A549 (cell line): Measurements from ENCODE around the gene CIAO2A. TPM values are rescaled to one million over a fixed set of nuclear protein-coding genes. Genes with fewer than 3 reads are reported as not detected.

ENCODE experiments used
- ATAC-seq, 2 experiments: fragments of 200-7000 bp in 1 of 2; fragments of >200 bp in 1 of 2; cut with Nextera tagmentation in 1 of 2; cut with Tn5 transposase in 1 of 2; 3 replicates each; pipeline versions ENCODE4 v1.8.0 to v1.9.1; 2018 to 2020; ENCODE audit warnings: mild to moderate bottlenecking in 1 of 2, moderate library complexity in 1 of 2
- CTCF ChIA-PET: fragments of 300-600 bp; sonication (Branson Sonifier 250); formaldehyde crosslinking; extraction: SDS; loops from one replicate; lab custom pipeline; 2021; ENCODE audit warnings: antibody characterized with exemption, inconsistent platforms; lab: Yijun Ruan, JAX
- POLR2A ChIA-PET: fragments of 350-600 bp; formaldehyde crosslinking; extraction: SDS; loops from one replicate; lab custom pipeline; 2021; ENCODE audit warnings: antibody characterized with exemption, inconsistent platforms; lab: Yijun Ruan, JAX
- DNase-seq, 2 experiments: peaks; one replicate each; pipeline versions ENCODE4 v3.0.0 to v3.0.0-alpha.2; 2011 to 2016; ENCODE audit warnings: low read depth in 1 of 2, low spot score in 1 of 2
- FAIRE-seq: peaks from 2 replicates; lab custom pipeline; 2011; peaks lifted over from hg19 to GRCh38; lab: Jason Lieb, UNC
- H3K27ac ChIP-seq, 2 experiments: fragments of >200 bp; sonication (Bioruptor Twin); formaldehyde crosslinking; 3 replicates each; pipeline ENCODE4 v1.5.1; 2016 to 2017
- H3K4me1 ChIP-seq: fragments of >200 bp; sonication (Bioruptor Twin); formaldehyde crosslinking; 3 replicates; pipeline ENCODE4 v1.6.1; 2016
- H3K4me2 ChIP-seq: fragments of >200 bp; sonication (Bioruptor Twin); formaldehyde crosslinking; 3 replicates; pipeline ENCODE4 v1.6.1; 2016
- H3K4me3 ChIP-seq: fragments of >200 bp; sonication (Bioruptor Twin); formaldehyde crosslinking; 3 replicates; pipeline ENCODE4 v1.5.1; 2016
- H3K9me3 ChIP-seq: fragments of >200 bp; sonication (Bioruptor Twin); formaldehyde crosslinking; 3 replicates; pipeline ENCODE4 v1.6.1; 2016
- BCL3 ChIP-seq: fragments of >200 bp; sonication (Bioruptor Twin); formaldehyde crosslinking; IDR thresholded peaks from 3 replicates; pipeline ENCODE4 v1.6.1; 2016
- BHLHE40 ChIP-seq: IDR thresholded peaks from 2 replicates; pipeline ENCODE4 v1.6.1; 2012; ENCODE audit warnings: low read depth, low read length, inconsistent platforms
- CBX2 ChIP-seq: fragments of 200-600 bp; sonication (generic); IDR thresholded peaks from 2 replicates; pipeline ENCODE4 v1.6.1; 2016; ENCODE audit warnings: low read depth, mild to moderate bottlenecking, borderline replicate concordance
- EHF ChIP-seq: fragments of 250-450 bp; sonication (Bioruptor Pico); IDR thresholded peaks from 2 replicates; pipeline ENCODE4 v1.5.0; 2020; ENCODE audit warnings: mild to moderate bottlenecking
- EHMT2 ChIP-seq: fragments of 200-600 bp; sonication (generic); IDR thresholded peaks from 2 replicates; pipeline ENCODE4 v1.6.1; 2016; ENCODE audit warnings: antibody characterized with exemption, low read depth, mild to moderate bottlenecking, moderate library complexity
- FOSB ChIP-seq: fragments of 250-450 bp; sonication (Bioruptor Pico); IDR thresholded peaks from 2 replicates; pipeline ENCODE4 v1.5.0; 2020; ENCODE audit warnings: mild to moderate bottlenecking, moderate library complexity
- FOSL2 ChIP-seq, 2 experiments: fragments of 450-650 bp in 1 of 2; fragments of >200 bp in 1 of 2; sonication (Bioruptor Twin) in 1 of 2; formaldehyde crosslinking; IDR thresholded peaks; 2 replicates each; pipeline versions ENCODE4 v1.5.0 to v1.6.1; 2016 to 2020; ENCODE audit warnings: mild to moderate bottlenecking in 1 of 2, moderate library complexity in 1 of 2
- FOXS1 ChIP-seq: fragments of 250-450 bp; sonication (Bioruptor Pico); IDR thresholded peaks from 2 replicates; pipeline ENCODE4 v1.5.0; 2020; ENCODE audit warnings: mild to moderate bottlenecking, moderate library complexity
- GATA3 ChIP-seq: IDR thresholded peaks from 2 replicates; pipeline ENCODE4 v1.6.1; 2012; ENCODE audit warnings: borderline replicate concordance
- HDAC2 ChIP-seq: fragments of 200-600 bp; sonication (generic); IDR thresholded peaks from 2 replicates; pipeline ENCODE4 v1.6.1; 2016
- HEYL ChIP-seq: fragments of 250-450 bp; sonication (Bioruptor Pico); IDR thresholded peaks from 2 replicates; pipeline ENCODE4 v1.8.0; 2021; ENCODE audit warnings: mild to moderate bottlenecking, moderate library complexity
- HMGXB4 ChIP-seq: fragments of 250-450 bp; sonication (Bioruptor Pico); IDR thresholded peaks from 2 replicates; pipeline ENCODE4 v1.5.0; 2021; ENCODE audit warnings: mild to moderate bottlenecking, moderate library complexity, borderline replicate concordance
- HOXB13 ChIP-seq: fragments of 250-450 bp; sonication (Bioruptor Pico); IDR thresholded peaks from 2 replicates; pipeline ENCODE4 v1.5.0; 2020; ENCODE audit warnings: low read depth, mild to moderate bottlenecking, moderate library complexity
- JUN ChIP-seq, 2 experiments: fragments of >200 bp; sonication (Bioruptor Twin); formaldehyde crosslinking; IDR thresholded peaks; 2 replicates in 1 of 2; 3 replicates in 1 of 2; pipeline ENCODE4 v1.6.1; 2016 to 2017
- MAFK ChIP-seq: fragments of 450-650 bp; IDR thresholded peaks from 2 replicates; pipeline ENCODE4 v1.6.1; 2014; ENCODE audit not compliant: partially characterized antibody
- MYC ChIP-seq: IDR thresholded peaks from 2 replicates; pipeline ENCODE4 v1.6.1; 2012; ENCODE audit warnings: mild to moderate bottlenecking, inconsistent platforms, low read length, improper control_type of control experiment, borderline replicate concordance
- NPAS2 ChIP-seq: fragments of 250-450 bp; sonication (Bioruptor Pico); IDR thresholded peaks from 2 replicates; pipeline ENCODE4 v1.8.0; 2022; ENCODE audit warnings: mild to moderate bottlenecking, moderate library complexity, borderline replicate concordance
- NR3C1 ChIP-seq: fragments of >200 bp; sonication (Bioruptor Twin); formaldehyde crosslinking; IDR thresholded peaks from 3 replicates; pipeline ENCODE4 v1.6.1; 2017
- RNF2 ChIP-seq: fragments of 200-600 bp; sonication (generic); IDR thresholded peaks from 2 replicates; pipeline ENCODE4 v1.6.1; 2016; ENCODE audit warnings: low read depth, mild to moderate bottlenecking, antibody characterized with exemption, moderate library complexity, borderline replicate concordance
- SMC3 ChIP-seq: fragments of >200 bp; sonication (Bioruptor Twin); formaldehyde crosslinking; IDR thresholded peaks from 3 replicates; pipeline ENCODE4 v1.6.1; 2018; ENCODE audit warnings: inconsistent platforms
- SREBF2 ChIP-seq: fragments of 450-650 bp; IDR thresholded peaks from 2 replicates; pipeline ENCODE4 v1.6.1; 2014; ENCODE audit warnings: mild to moderate bottlenecking, moderate library complexity
- ZFP36 ChIP-seq: fragments of 450-650 bp; IDR thresholded peaks from 2 replicates; pipeline ENCODE4 v1.6.1; 2014; ENCODE audit warnings: borderline replicate concordance; ENCODE audit not compliant: partially characterized antibody
- WGBS: methylation state at CpG from one replicate; pipeline ENCODE4 v1.1.6; 2017; ENCODE audit errors: missing lambda C conversion rate; 5-methylcytosine and 5-hydroxymethylcytosine counted together
- polyA plus RNA-seq, 4 experiments: library from polyadenylated mRNA; depleted of rRNA in 3 of 4; stranded (reverse); fragments of >200 nt; fragmentation: RNase III in 1 of 4; extraction: RNeasy Plus Mini Kit Qiagen cat#74134 plus additional on column Dnase treatment in 1 of 4; gene quantifications; 2 replicates in 3 of 4; 3 replicates in 1 of 4; pipeline ENCODE4 v1.2.3, GENCODE V29; 2011 to 2017
- TF ChIP-seq, protein P1 (sequence below): fragments of >200 bp; sonication (Bioruptor Twin); formaldehyde crosslinking; IDR thresholded peaks from 3 replicates; pipeline ENCODE4 v1.5.1; 2016
- TF ChIP-seq, protein P2 (sequence below): IDR thresholded peaks from 2 replicates; pipeline ENCODE4 v1.6.1; 2012

CIAO2A gene
- polyA plus RNA-seq, 2 of the 4 experiments (the other 2 are of a cell fraction) = 156 to 231 TPM

DNA sequence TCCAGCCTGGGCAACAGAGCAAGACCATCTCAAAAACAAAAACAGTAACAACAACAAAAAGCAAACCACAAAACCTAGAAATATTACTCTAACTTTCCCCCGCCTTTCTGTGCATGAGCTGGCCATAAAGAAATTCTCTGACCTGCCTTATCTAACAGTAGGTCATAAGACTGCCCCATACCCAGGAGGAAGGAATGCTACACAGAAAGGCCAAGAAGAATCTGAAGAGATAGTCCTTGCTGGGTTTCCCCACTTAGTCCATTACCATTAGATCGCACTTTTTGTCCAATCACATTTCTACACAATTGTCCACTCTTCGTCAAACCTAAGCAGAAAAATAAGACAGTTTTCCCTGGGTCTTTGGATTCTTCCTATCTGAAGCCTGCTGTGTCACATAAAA lies 23.5 kb downstream of the CIAO2A start:
- no peak for FAIRE-seq
- CTCF ChIA-PET = interaction anchor here (0.6 to 11.4 kb wide), 16 partner anchors 8 to 914 kb away, joined by 3 to 173 read pairs (median 4); partner anchors contain the start of genes CIAO2A and DAPK2
- 96% methylated on average over 3 of the region's 3 CpGs for WGBS

DNA sequence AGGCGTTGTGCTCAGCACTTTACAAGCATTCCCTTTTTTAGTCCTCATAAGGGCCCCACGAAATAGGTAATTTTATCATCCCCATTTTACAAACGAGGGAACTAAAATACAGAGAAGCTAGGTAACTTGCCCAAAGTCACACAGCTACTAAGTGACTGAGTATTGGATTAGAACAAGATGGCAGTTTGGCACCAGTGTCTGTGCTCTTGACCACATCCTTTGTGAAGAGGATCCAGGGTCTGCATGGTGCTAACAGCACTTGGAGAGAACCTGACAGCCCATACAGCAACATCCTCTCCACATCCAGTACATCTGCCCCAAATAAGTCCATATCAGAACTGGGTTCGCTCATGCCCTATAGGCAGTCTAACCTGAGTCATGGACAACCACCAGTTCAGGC lies 25.5 kb downstream of the CIAO2A start:
- ATAC-seq (no peak; a peak in 1 of 6 replicates), FAIRE-seq (no peak), DNase-seq (no peak)
- no peak overlapping the region for H3K4me3 ChIP-seq
- peak overlapping the region in 1 of 2 experiments; percentile 44; a peak in 1 of 6 replicates for H3K27ac ChIP-seq
- POLR2A ChIA-PET = interaction anchor here (1.0 kb wide), 1 partner anchor 316 kb away, joined by 3 read pairs; no protein-coding TSS in a partner anchor
- peaks cover 29% of the 10 kb centered on the region for H3K4me1 ChIP-seq
- H3K4me2 ChIP-seq = no peak overlapping the region
- CTCF ChIA-PET = interaction anchor here (0.6 to 11.4 kb wide), 99 partner anchors 10 to 1020 kb away, joined by 3 to 173 read pairs (median 4); partner anchors contain the start of genes CIAO2A, DAPK2 and SNX1
- no peak for TF ChIP-seq BCL3
- TF ChIP-seq SMC3 = no peak
- no peak for TF ChIP-seq EHF (CRISPR knock-in tag)
- TF ChIP-seq EHMT2 = no peak
- no peak for TF ChIP-seq FOSB (CRISPR knock-in tag)
- TF ChIP-seq FOXS1 = no peak
- TF ChIP-seq, protein P1, sequence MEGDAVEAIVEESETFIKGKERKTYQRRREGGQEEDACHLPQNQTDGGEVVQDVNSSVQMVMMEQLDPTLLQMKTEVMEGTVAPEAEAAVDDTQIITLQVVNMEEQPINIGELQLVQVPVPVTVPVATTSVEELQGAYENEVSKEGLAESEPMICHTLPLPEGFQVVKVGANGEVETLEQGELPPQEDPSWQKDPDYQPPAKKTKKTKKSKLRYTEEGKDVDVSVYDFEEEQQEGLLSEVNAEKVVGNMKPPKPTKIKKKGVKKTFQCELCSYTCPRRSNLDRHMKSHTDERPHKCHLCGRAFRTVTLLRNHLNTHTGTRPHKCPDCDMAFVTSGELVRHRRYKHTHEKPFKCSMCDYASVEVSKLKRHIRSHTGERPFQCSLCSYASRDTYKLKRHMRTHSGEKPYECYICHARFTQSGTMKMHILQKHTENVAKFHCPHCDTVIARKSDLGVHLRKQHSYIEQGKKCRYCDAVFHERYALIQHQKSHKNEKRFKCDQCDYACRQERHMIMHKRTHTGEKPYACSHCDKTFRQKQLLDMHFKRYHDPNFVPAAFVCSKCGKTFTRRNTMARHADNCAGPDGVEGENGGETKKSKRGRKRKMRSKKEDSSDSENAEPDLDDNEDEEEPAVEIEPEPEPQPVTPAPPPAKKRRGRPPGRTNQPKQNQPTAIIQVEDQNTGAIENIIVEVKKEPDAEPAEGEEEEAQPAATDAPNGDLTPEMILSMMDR = no peak
- no peak for TF ChIP-seq HMGXB4
- TF ChIP-seq HOXB13 = no peak
- no peak for TF ChIP-seq NR3C1
- no peak for TF ChIP-seq MAFK
- no peaks in the 10 kb centered on the region for H3K9me3 ChIP-seq
- WGBS = 45% methylated on average over 4 of the region's 4 CpGs

More for the DNA sequence above, 23.5 kb downstream of the CIAO2A start:
- Histone ChIP-seq H3K4me3 (no peak overlapping the region), H3K4me2 (no peak overlapping the region), H3K9me3 (no peaks in the 10 kb centered on the region), H3K27ac (no peak overlapping the region)
- POLR2A ChIA-PET = interaction anchor here (1.0 kb wide), 1 partner anchor 318 kb away, joined by 3 read pairs; no protein-coding TSS in a partner anchor
- no peak for ATAC-seq
- TF ChIP-seq FOSL2 (IDR thresholded peaks at IDR 0.05) = no peak
- no peak for TF ChIP-seq FOSL2 (CRISPR knock-in tag; IDR thresholded peaks at IDR 0.05)
- TF ChIP-seq ZFP36 = no peak
- no peak for TF ChIP-seq HEYL (CRISPR knock-in tag)
- TF ChIP-seq MYC = no peak
- no peak for TF ChIP-seq GATA3
- TF ChIP-seq BHLHE40 = no peak
- no peak for TF ChIP-seq HDAC2
- no peak for TF ChIP-seq JUN (IDR thresholded peaks at IDR 0.05)
- TF ChIP-seq HOXB13 = no peak
- TF ChIP-seq EHF (CRISPR knock-in tag) = no peak
- no peak for TF ChIP-seq SREBF2
- no peak for TF ChIP-seq CBX2
- TF ChIP-seq, protein P2, sequence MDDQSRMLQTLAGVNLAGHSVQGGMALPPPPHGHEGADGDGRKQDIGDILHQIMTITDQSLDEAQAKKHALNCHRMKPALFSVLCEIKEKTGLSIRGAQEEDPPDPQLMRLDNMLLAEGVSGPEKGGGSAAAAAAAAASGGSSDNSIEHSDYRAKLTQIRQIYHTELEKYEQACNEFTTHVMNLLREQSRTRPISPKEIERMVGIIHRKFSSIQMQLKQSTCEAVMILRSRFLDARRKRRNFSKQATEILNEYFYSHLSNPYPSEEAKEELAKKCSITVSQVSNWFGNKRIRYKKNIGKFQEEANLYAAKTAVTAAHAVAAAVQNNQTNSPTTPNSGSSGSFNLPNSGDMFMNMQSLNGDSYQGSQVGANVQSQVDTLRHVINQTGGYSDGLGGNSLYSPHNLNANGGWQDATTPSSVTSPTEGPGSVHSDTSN = no peak
- TF ChIP-seq RNF2 = no peak
- TF ChIP-seq NPAS2 = no peak
- no peak for TF ChIP-seq EHMT2
- TF ChIP-seq, all 56 proteins: peak for 0
- peaks cover 36% of the 10 kb centered on the region for H3K4me1 ChIP-seq
- DNase-seq = no peak
